Neural cell (in vitro differentiated cells): ENCODE measurements around the gene WDFY1.

Experiments
- EP300 ChIP-seq: fragments of 450-650 bp; conservative IDR thresholded peaks from 2 replicates; pipeline ENCODE4 v1.6.1; 2014; ENCODE audit warnings: antibody characterized with exemption, mild to moderate bottlenecking, moderate library complexity; ENCODE audit not compliant: poor library complexity, severe bottlenecking
- EZH2 ChIP-seq: fragments of 200-600, 300-800 bp; shearing (Covaris generic), sonication (generic); IDR thresholded peaks from 2 replicates; pipeline ENCODE4 v1.6.1; 2014; ENCODE audit warnings: antibody characterized with exemption, low read length, borderline replicate concordance, mild to moderate bottlenecking; ENCODE audit not compliant: insufficient read depth, poor library complexity, severe bottlenecking
- POLR2AphosphoS5 ChIP-seq: IDR thresholded peaks from 2 replicates; pipeline ENCODE4 v1.6.1; 2012
- RAD21 ChIP-seq: fragments of 450-650 bp; conservative IDR thresholded peaks from 2 replicates; pipeline ENCODE4 v1.6.1; 2014; ENCODE audit warnings: antibody characterized with exemption, mild to moderate bottlenecking, moderate library complexity
- TAF1 ChIP-seq: IDR thresholded peaks from 2 replicates; pipeline ENCODE4 v1.6.1; 2012; ENCODE audit warnings: low read depth
- TF ChIP-seq, protein P1 (sequence below): fragments of 450-650 bp; IDR thresholded peaks from 2 replicates; pipeline ENCODE4 v1.5.1; 2014; ENCODE audit warnings: antibody characterized with exemption, mild to moderate bottlenecking, moderate library complexity; ENCODE audit not compliant: poor library complexity, severe bottlenecking

DNA sequence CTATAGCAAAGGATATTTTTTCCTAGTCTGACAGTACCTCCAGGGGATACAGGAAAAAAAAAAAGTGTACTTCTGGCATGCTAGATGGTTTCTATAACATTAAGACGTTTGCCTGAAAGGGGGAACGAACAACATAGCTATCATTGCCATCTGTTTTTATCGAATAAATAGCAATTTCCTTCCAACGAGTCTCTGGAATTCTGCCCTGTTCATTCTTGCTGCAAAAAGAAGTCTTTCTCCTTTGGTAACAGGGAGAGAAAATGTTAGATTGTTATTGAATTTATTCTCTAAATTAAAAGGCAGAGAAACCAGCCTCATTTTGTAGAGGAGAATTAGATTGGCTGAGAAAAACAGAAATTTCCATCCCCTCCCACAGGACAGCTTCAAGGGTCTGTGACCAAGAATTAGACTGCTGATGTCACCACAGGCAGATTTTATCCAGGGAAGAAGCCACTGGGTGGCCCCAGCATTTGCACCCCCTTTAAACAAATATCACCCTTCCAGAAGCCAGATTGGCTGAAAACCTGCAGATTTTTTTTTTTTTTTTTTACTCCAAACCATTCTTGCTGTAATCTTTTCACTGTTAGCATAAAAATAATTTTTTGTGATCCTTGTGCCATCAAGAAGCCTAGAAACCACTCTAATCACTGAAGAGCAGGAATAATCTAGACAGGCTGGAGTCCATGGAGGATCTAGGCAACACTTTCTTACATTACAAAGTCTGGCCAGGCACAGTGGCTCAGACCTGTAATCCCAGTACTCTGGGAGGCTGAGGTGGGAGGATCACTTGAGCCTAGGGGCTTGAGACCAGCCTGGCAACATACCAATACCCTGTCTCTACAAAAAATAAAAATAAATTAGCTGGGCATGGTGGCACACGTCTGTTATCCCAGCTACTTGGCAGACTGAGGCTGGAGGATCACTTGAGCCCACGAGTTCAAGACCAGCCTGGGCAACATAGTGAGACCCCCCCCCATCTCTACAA, 12.0 kb downstream of the WDFY1 start:
- TF ChIP-seq EP300, result no peak
- TF ChIP-seq, protein P1, sequence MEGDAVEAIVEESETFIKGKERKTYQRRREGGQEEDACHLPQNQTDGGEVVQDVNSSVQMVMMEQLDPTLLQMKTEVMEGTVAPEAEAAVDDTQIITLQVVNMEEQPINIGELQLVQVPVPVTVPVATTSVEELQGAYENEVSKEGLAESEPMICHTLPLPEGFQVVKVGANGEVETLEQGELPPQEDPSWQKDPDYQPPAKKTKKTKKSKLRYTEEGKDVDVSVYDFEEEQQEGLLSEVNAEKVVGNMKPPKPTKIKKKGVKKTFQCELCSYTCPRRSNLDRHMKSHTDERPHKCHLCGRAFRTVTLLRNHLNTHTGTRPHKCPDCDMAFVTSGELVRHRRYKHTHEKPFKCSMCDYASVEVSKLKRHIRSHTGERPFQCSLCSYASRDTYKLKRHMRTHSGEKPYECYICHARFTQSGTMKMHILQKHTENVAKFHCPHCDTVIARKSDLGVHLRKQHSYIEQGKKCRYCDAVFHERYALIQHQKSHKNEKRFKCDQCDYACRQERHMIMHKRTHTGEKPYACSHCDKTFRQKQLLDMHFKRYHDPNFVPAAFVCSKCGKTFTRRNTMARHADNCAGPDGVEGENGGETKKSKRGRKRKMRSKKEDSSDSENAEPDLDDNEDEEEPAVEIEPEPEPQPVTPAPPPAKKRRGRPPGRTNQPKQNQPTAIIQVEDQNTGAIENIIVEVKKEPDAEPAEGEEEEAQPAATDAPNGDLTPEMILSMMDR, result no peak
- TF ChIP-seq TAF1, result no peak
- no peak for TF ChIP-seq EZH2
- TF ChIP-seq RAD21, result no peak
- TF ChIP-seq POLR2AphosphoS5, result no peak
